22Rv1 (cell line): Measurements from ENCODE around the gene MOB2.
A peak's percentile ranks its signal among the peaks of the same experiment; 100 is the strongest.

Experiments used
- H3K27ac ChIP-seq: fragments of 450-650 bp; 2 replicates; pipeline ENCODE4 v1.5.1; 2017
- CTCF ChIP-seq: fragments of 450-650 bp; IDR thresholded peaks from 2 replicates; pipeline ENCODE4 v1.5.1; 2017; ENCODE audit warnings: mild to moderate bottlenecking
- ZFX ChIP-seq: fragments of 450-650 bp; IDR thresholded peaks from 2 replicates; pipeline ENCODE4 v1.6.1; 2017; ENCODE audit warnings: antibody characterized with exemption, borderline replicate concordance

The MOB2 gene

GRCh38 chr11:1460396-1460985 is 26.1 kb downstream of the MOB2 start:
- TF ChIP-seq ZFX (no peak), CTCF (no peak)
- H3K27ac ChIP-seq: no peak overlapping the region

GRCh38 chr11:1459764-1460395 is 26.7 kb downstream of the MOB2 start:
- TF ChIP-seq ZFX: no peak
- H3K27ac ChIP-seq: no peak overlapping the region

- no peak for TF ChIP-seq ZFX
- no peak for TF ChIP-seq CTCF
- H3K27ac ChIP-seq: no peak overlapping the region
Observed at GRCh38 chr11:1459219-1459575, 27.4 kb downstream of the MOB2 start.

- no peak overlapping the region for H3K27ac ChIP-seq
- TF ChIP-seq CTCF (peak; percentile 15; the same call in 1 of the 2 replicates), ZFX (no peak)
Observed at GRCh38 chr11:1458340-1459218, 28.0 kb downstream of the MOB2 start.

GRCh38 chr11:1457856-1458255 is 28.7 kb downstream of the MOB2 start:
- TF ChIP-seq ZFX (no peak), CTCF (no peak)
- no peak overlapping the region for H3K27ac ChIP-seq

GRCh38 chr11:1457326-1457680 is 29.3 kb downstream of the MOB2 start:
- no peak for TF ChIP-seq CTCF
- no peak for TF ChIP-seq ZFX
- no peak overlapping the region for H3K27ac ChIP-seq

- H3K27ac ChIP-seq: no peak overlapping the region
- TF ChIP-seq CTCF (no peak), ZFX (no peak)
Observed at GRCh38 chr11:1456596-1457325, 29.8 kb downstream of the MOB2 start.
